ENCODE measurements around the gene PRAF2.

The PRAF2 gene

GRCh38 chrX:49072712-49073095 lies 1.1 kb downstream of the PRAF2 start:
- no peak for DNase-seq (ENCODE audit: low read depth in 2 of 2)

- DNase-seq (ENCODE audit: low read depth in 2 of 2) = no peak
Observed at GRCh38 chrX:49071877-49072711, 1.7 kb downstream of the PRAF2 start.

DNA sequence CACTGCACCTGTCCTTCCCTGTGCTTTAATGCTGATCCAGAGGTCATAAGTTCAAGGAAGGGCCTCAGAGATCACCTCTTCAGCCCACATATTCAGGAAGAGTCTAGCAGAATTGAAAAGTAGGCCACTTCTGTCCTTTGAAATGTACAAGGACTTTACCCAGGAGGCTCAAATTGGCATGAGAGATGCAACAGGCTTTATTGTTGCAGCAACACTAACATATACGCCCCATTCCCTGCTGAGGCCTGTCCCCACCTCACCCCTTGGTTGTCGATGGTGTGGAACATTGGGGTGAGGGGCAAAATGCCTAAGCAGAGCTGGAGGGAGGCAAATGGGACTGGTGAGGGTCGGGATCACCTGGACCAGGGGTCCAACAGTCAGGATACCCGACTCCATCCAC lies 2.8 kb downstream of the PRAF2 start:
- no peak for DNase-seq (ENCODE audit: low read depth in 2 of 2)

DNA sequence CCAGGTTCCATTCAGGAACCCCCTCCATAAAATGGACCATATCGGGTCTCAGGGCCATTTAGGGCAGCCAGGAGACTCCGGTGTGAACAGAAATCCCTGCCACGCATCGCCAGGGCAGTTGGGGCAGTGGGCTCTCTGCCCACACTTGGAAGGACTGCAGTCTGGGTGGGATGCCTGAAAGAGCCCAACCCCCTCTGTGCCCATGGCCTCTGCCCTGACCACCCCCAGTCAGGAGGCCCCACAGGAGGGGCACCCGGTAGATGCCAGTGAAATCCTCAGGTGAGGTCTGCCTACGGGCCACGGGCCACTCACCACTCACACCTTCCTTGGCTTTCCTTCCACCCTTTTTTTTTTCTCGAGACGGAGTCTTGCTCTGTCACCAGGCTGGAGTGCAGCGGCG lies 4.8 kb downstream of the PRAF2 start:
- DNase-seq (ENCODE audit: low read depth in 2 of 2) = no peak

- DNase-seq (ENCODE audit: low read depth in 2 of 2) = no peak
Observed at GRCh38 chrX:49067285-49068120, 6.3 kb downstream of the PRAF2 start.

- DNase-seq (ENCODE audit: low read depth in 2 of 2) = no peak
Observed at GRCh38 chrX:49066690-49067089, 7.1 kb downstream of the PRAF2 start.

- no peak for DNase-seq (ENCODE audit: low read depth in 2 of 2)
Observed at GRCh38 chrX:49066278-49066677, 7.5 kb downstream of the PRAF2 start.

GRCh38 chrX:49064735-49065134 lies 9.1 kb downstream of the PRAF2 start:
- no peak for DNase-seq (ENCODE audit: low read depth in 2 of 2)

DNA sequence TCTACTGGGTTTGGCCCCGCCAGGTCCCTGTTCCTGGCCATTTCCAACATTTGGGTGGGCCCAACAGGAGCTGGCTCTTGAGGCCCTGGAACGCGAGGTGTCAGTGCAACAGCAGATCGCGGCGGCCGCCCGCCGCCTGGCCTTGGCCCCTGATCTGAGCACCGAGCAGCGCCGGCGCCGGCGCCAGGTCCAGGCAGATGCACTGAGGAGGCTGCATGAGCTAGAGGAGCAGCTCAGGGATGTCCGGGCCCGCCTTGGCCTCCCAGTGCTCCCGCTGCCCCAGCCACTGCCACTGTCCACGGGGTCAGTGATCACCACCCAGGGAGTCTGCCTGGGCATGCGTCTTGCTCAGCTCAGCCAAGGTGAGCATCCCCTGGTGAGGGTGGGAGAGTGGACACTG lies 9.5 kb downstream of the PRAF2 start:
- DNase-seq (ENCODE audit: low read depth in 2 of 2) = no peak

- DNase-seq (ENCODE audit: low read depth in 2 of 2) = no peak
Observed at GRCh38 chrX:49063715-49064114, 10.1 kb downstream of the PRAF2 start.

- DNase-seq (ENCODE audit: low read depth in 2 of 2) = no peak
Observed at GRCh38 chrX:49061916-49062315, 11.9 kb downstream of the PRAF2 start.

- DNase-seq (ENCODE audit: low read depth in 2 of 2) = no peak
Observed at GRCh38 chrX:49061490-49061889, 12.3 kb downstream of the PRAF2 start.

DNA sequence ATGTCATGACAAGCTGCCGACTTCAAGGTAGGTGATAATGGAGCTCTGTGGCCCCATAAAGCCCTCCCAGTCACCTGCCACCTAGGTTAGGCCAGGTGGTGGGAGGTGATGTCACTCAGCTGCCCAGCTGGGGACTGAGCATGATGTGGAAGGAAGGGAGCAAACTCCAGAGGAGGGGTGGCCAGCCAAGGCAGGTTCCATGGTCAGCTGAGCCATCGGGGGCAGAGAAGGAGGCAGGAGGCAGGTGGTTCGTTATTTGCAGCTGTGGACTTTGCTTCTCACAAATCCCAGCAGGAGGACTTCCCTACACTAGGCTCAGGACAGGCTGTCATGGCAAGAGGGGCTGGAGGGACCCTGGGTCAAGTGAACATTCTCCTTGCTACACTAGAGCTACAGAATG lies 12.9 kb downstream of the PRAF2 start:
- no peak for DNase-seq (ENCODE audit: low read depth in 2 of 2)

GRCh38 chrX:49059681-49060085 lies 14.1 kb downstream of the PRAF2 start:
- DNase-seq (ENCODE audit: low read depth in 2 of 2) = no peak

- no peak for DNase-seq (ENCODE audit: low read depth in 2 of 2)
Observed at GRCh38 chrX:49059201-49059600, 14.6 kb downstream of the PRAF2 start.

DNA sequence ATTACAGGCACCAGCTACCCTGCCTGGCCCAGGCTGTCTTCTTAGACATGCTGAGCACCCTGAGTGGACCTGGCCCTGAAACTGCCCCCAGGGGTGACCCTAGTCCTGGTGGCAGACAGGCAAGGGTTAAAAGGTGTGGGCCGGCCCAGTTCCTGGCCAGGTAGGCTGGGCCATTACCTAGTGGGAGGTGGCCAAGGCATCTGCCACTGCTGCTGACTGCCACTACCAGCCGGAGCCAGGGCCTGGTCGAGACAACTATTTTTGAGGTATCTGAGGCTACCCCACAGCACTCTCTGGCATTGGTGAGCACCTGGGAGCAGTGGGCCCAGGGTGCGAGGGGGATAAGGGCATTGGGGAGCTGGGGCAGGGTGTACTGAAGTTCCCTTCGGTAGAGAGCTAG lies 15.0 kb downstream of the PRAF2 start, which contains the start of gene CCDC120:
CCDC120 (plus strand) TSS at position 206 of the 400 bp plus-strand sequence. CDS start 3,043 bp downstream, outside the sequence.
- DNase-seq (ENCODE audit: low read depth in 2 of 2) = no peak

DNA sequence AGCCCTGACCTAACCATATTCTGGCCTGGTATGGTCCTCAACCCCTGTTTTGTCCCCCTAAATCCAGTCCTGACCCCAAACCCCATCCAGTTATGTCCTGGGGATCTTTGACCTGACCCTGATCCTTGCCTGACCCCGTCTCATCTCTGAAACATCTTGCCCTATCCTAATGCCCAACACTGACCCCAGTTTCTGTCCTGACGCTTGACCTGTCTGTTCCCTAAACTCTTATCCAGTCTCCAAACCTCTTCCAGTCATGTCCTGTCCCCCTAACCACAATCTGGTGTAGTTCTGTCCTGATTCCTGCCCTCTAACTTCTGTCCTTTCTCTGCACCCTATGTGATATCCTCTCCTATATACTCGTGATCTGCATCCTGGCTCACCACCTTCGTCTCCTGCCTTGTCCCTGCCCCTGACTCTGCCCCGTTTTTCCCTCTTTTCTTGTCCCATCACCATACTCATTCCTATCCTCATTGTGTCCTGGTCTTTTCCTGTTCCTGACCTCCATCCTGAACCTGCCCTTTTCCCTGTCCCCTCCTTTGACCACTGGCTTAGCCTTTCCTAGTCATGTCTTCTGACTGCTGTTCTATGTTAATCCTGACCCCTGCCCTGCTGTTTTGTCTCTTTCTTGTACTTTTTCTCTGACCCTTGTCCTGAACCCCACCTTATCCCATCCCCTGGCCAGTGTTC lies 19.6 kb downstream of the PRAF2 start:
- no peak for DNase-seq (ENCODE audit: low read depth in 2 of 2)

GRCh38 chrX:49053223-49054072 lies 20.4 kb downstream of the PRAF2 start:
- DNase-seq (ENCODE audit: low read depth in 2 of 2) = peak; percentile 33 to 39

- DNase-seq (ENCODE audit: low read depth in 2 of 2) = no peak
Observed at GRCh38 chrX:49043987-49044281, 29.9 kb downstream of the PRAF2 start.

- DNase-seq (ENCODE audit: low read depth in 2 of 2) = peak; percentile 86 to 95
Observed at GRCh38 chrX:49043220-49043986, 30.4 kb downstream of the PRAF2 start, which contains the start of gene TFE3. TSS of gene TFE3 (minus strand) at chrX:49043357. CDS start at chrX:49043226, 131 bp downstream.

All from activated CD8-positive, alpha-beta memory T cell treated with anti-CD3 and anti-CD28 coated beads for 4 hours (primary cell).